Mesodermal cell (in vitro differentiated cells): ENCODE measurements around the gene CFAP107.

ENCODE experiments used
- H3K27ac ChIP-seq: 2 replicates; pipeline ENCODE4 v1.7.0; 2013; ENCODE audit warnings: mild to moderate bottlenecking, low read depth, low read length, moderate library complexity; ENCODE audit not compliant: severe bottlenecking
- H3K36me3 ChIP-seq: 2 replicates; pipeline ENCODE4 v1.7.1; 2013; ENCODE audit warnings: mild to moderate bottlenecking, low read length, moderate library complexity; ENCODE audit not compliant: control insufficient read depth, insufficient read depth
- H3K4me1 ChIP-seq: one replicate; pipeline ENCODE4 v1.7.1; 2013; ENCODE audit warnings: mild to moderate bottlenecking, low read length; ENCODE audit not compliant: insufficient read depth, control insufficient read depth, poor library complexity, severe bottlenecking
- H3K4me3 ChIP-seq: 2 replicates; pipeline ENCODE4 v1.7.0; 2013; ENCODE audit warnings: low read length, control low read depth, mild to moderate bottlenecking; ENCODE audit not compliant: insufficient read depth, poor library complexity, severe bottlenecking; ENCODE audit errors: extremely low read depth
- H3K9me3 ChIP-seq: 2 replicates; pipeline ENCODE4 v1.7.1; 2013; ENCODE audit warnings: mild to moderate bottlenecking, low read length, moderate library complexity; ENCODE audit not compliant: control insufficient read depth
- WGBS, 2 experiments: methylation state at CpG; one replicate each; pipeline ENCODE4 v1.1.5; 2013; ENCODE audit warnings: missing lambda C conversion rate in 2 of 2; ENCODE audit not compliant: insufficient coverage in 2 of 2; 5-methylcytosine and 5-hydroxymethylcytosine counted together

CFAP107 gene

DNA sequence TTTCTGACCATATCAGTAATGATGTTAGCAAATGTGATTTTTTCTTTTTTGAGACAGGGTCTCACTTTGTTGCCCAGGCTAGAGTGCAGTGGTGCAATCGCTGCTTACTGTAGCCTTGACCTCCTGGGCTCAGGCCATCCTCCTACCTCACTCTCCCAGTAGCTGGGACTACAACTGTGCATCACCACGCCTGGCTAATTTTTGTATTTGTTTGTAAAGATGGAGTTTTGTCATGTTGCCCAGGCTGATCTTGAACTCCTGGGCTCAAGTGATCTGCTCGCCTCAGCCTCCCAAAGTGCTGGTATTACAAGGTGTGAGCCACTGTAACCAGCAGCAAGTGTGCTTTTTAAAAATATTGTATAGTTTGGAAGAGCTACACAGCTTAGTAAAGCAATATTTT, 4.1 kb upstream of the CFAP107 start:
- WGBS, 2 experiments: 93% methylated on average over 2 of the region's 3 CpGs; no CpG with 5 or more reads in 1 of the 2 experiments

DNA sequence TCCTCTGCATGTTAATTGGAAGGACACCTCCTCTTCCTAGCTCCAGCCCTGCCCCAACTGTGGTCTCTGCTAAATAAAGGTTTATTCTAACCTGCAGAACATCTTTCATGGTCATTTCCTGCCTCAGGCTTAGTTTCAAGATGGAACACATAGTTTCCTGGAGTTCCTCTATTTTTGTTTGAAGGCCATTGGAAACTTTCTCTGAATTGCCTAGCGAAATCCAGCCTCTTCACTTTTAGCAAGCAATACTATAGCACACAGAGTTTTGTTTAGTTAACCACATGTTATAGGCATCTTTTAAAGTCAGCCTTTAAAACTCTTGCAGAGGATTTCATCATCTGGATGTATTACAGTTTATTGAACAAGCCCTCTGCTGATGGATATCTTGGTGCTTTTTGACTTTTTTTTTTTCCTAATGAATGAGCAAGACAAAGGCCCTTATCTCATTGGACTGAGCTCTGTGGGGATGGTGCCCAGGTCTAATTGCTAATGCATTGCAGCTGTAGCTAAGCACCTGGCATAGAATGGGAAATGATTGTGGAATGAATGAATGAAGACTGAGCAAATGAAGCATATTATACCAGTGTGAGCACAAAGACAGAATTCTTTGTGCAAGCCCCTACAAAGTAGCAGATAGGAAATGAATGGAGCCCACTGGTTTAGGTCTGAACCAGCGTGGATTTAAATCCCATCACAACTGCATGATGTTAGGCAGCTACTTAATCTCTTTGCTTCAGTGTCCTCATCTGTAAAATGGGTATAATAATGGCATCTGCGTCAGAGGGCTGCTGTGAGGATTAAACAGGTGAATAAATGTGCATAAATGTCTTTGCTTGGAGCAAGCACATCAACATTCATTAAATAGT, 641 bp upstream of the CFAP107 start:
- WGBS, 2 experiments: 40 to 100% methylated on average over 1 of the region's 3 CpGs
- no peaks in the 10 kb centered on the region for H3K9me3 ChIP-seq
- H3K27ac ChIP-seq: no peak overlapping the region
- no peaks in the 10 kb centered on the region for H3K4me1 ChIP-seq
- H3K36me3 ChIP-seq: no peaks in the 10 kb centered on the region
- H3K4me3 ChIP-seq: no peak overlapping the region

More for the DNA sequence above, 4.1 kb upstream of the CFAP107 start:
- Histone ChIP-seq H3K9me3 (no peaks in the 10 kb centered on the region), H3K4me1 (no peaks in the 10 kb centered on the region), H3K4me3 (no peak overlapping the region), H3K36me3 (no peaks in the 10 kb centered on the region), H3K27ac (no peak overlapping the region)

DNA sequence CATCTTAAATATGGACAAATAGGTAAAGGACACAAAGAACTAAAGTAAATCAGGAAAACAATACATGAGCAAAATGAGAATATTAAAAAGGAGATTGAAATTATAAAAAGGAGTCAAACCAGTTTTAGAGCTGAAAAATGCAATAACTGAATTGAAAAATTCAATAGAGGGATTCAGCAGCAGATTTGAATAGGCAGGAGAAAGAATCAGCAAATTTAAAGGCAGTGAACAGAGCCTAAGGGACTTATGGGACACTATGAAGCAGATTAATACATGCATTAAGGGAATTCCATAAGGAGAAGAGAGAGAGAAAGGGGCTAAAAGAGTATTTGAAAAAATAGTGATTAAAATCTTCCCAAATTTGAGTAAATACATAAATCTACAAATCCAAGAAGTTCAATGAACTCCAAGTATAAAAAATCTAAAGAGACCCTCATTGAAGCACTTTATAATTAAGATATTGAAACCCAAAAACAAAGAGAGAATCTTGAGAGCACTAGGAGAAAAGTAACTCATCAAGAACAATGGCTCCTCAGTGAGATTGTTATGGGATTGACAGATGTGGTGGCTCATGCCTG, 2.9 kb downstream of the CFAP107 start:
- Histone ChIP-seq H3K36me3 (no peaks in the 10 kb centered on the region), H3K9me3 (no peaks in the 10 kb centered on the region), H3K27ac (no peak overlapping the region), H3K4me3 (no peak overlapping the region), H3K4me1 (no peaks in the 10 kb centered on the region)

DNA sequence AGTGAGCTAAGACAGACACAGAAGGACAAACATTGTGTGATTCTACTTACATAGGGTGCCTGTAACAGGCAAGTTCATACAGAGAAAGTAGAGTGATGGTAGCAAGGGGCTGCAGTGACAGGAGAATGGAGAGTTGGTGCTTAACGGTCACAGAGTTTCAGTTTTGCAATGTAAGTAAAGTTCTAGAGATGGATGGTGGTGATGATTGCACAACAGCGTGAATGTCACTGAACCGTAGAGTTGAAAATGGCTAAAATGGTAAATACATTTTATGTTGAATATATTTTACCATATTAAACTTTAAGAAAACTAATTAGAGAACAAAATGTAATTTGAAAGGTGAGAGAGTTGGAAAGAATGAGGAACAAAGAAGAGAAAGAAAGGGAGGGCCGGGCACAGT, 8.7 kb downstream of the CFAP107 start:
- WGBS, 2 experiments: 83 to 100% methylated on average over 2 of the region's 4 CpGs
- no peaks in the 10 kb centered on the region for H3K9me3 ChIP-seq
- H3K27ac ChIP-seq: no peak overlapping the region
- H3K4me1 ChIP-seq: no peaks in the 10 kb centered on the region
- H3K36me3 ChIP-seq: no peaks in the 10 kb centered on the region
- H3K4me3 ChIP-seq: no peak overlapping the region

DNA sequence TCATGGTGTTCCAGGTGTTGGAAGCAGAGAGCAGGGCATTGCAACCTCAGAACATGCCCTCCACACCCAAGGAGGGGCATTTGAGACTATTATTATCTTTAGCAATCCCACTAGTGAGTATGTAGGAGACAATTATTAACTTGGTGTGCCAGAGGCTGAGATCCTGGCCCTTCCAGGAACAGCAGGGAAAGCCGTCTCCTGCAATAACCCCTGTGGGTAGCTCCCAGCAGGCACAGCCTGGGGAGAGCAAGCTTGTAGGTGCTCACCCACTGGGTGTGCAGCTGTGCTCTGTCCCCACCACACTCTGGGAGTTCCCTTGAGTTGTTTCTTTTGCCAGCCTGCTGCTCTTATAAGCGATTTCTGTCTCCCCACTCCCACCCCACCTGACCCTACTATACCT, 10.3 kb downstream of the CFAP107 start:
- Histone ChIP-seq H3K4me3 (no peak overlapping the region), H3K4me1 (no peaks in the 10 kb centered on the region), H3K9me3 (no peaks in the 10 kb centered on the region), H3K27ac (no peak overlapping the region), H3K36me3 (no peaks in the 10 kb centered on the region)
- 83 to 84% methylated on average over 1 to 2 of the region's 2 CpGs for WGBS, 2 experiments

DNA sequence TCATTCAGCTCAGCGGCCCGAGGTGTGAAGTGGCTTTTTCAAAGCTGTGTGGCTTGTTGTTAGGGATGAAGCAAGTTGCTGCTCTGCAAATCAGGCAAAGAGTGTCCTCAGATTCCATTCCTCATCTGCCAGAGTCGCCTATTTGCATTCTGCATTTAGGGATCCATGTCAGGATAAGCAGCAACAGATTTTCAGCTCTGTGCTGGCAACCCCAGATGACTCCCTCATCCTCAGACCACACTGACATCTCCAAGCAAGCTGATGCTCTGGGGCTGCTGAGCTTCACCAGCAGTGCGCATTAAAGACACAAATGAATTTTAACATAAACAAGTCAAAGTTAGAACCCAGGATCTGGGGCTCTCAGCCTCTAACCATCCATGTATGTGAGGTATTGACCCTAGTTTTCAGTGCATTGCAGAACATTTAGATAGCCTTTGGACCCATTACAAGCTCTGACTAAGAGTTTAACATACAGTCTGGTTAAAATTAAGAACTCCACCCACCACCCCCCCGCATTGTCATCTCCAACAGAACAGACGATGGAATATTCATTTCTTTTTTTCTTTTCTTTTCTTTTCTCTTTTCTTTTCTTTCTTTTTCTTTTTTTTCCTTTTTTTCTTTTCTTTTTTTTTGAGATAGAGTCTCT, 10.9 kb downstream of the CFAP107 start:
- WGBS, 2 experiments: 72 to 82% methylated on average over 3 to 5 of the region's 6 CpGs
- Histone ChIP-seq H3K9me3 (no peaks in the 10 kb centered on the region), H3K36me3 (no peaks in the 10 kb centered on the region), H3K4me1 (no peaks in the 10 kb centered on the region), H3K27ac (no peak overlapping the region), H3K4me3 (no peak overlapping the region)

DNA sequence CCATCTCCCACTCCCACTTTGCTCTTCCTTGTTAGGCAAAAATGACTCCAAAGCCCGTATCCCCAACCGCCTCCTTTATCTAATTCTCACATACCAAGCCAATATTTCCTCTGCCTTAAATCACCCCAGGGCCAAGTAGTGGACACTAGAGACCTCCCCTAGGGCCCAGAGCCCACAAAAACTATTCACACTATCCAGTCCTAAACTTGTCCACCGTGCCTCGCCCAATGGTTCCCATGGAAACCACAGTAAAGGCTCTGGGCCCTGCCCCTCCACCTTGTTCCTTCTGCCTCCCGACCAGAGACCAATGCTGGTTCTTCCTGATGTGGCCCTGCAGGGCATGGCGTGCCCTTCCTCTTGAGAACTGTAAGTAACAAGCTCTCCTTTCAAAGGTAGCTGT, 11.8 kb downstream of the CFAP107 start:
- Histone ChIP-seq H3K36me3 (no peaks in the 10 kb centered on the region), H3K4me1 (no peaks in the 10 kb centered on the region), H3K27ac (no peak overlapping the region), H3K9me3 (no peaks in the 10 kb centered on the region), H3K4me3 (no peak overlapping the region)
- 86 to 87% methylated on average over 6 of the region's 6 CpGs for WGBS, 2 experiments

DNA sequence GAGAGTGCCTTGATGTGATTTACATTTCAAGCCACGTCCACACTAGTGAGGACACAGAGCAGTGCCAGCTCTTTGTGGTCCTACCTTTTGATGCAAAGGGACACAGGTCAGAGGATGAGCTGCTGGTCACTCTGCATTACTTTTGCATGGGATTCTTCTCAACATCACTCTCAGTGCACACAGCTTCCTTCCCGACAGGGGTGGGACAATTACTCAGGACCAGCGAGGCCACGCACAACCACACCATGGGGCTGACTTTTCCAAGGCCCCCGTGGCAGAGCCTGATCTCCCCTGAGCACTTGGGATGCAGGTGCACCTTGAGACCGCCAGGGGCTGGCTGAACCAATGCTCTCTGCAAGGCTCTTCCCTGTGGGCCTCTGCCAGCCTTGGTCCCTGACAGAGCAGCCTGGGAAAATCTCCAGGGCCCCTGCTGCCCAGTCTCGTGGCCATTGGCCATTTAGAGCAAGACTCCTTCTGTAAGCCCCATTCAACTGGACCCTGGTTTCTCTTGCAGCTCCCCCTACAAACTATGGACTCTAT, 14.3 kb downstream of the CFAP107 start:
- Histone ChIP-seq H3K9me3 (no peaks in the 10 kb centered on the region), H3K27ac (no peak overlapping the region), H3K36me3 (no peaks in the 10 kb centered on the region), H3K4me3 (no peak overlapping the region), H3K4me1 (no peaks in the 10 kb centered on the region)
- 70 to 71% methylated on average over 7 of the region's 7 CpGs for WGBS, 2 experiments

DNA sequence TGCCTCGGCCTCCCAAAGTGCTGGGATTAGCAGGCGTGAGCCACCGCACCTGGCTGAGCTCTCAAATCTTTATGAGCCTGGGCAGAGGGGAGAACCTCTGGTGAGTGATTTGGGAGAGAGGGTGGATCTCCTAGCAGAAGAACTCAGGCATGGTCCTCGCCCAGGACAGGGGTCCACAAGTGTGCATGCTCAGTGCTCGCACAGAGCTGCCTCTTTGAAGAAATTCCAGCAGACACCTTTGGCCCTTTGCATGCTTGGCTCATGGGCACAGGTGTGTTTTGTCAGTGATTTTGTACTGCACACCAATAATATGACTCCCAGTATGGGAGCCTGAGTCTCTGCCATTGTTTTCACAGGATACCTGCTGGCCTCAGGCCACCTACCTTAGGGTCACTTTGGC, 15.8 kb downstream of the CFAP107 start:
- H3K9me3 ChIP-seq: no peaks in the 10 kb centered on the region
- whole genome bisulfite sequencing, 2 experiments: 91 to 97% methylated on average over 3 to 5 of the region's 5 CpGs
- H3K4me1 ChIP-seq: no peaks in the 10 kb centered on the region
- no peaks in the 10 kb centered on the region for H3K36me3 ChIP-seq
- H3K27ac ChIP-seq: no peak overlapping the region
- H3K4me3 ChIP-seq: no peak overlapping the region

DNA sequence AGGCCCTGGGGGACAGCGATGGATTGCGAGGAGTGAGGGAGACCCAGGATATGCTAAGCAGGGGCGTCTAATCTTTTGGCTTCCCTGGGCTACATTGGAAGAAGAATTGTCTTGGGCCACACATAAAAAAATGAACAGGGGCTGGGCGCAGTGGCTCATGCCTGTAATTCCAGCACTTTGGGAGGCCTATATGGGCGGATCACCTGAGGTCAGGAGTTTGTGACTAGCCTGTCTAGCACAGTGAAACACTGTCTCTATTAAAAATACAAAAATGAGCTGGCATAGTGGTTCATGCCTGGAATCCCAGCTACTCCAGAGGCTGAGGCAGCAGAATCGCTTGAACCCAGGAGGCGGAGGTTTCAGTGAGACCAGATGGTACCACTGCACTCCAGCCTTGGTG, 16.8 kb downstream of the CFAP107 start:
- WGBS, 2 experiments: 83 to 97% methylated on average over 5 to 7 of the region's 7 CpGs
- Histone ChIP-seq H3K36me3 (no peaks in the 10 kb centered on the region), H3K27ac (no peak overlapping the region)

More for the DNA sequence above, 16.8 kb downstream of the CFAP107 start:
- H3K4me3 ChIP-seq: no peak overlapping the region
- H3K4me1 ChIP-seq: no peaks in the 10 kb centered on the region
- H3K9me3 ChIP-seq: no peaks in the 10 kb centered on the region
